22Rv1 (cell line): ENCODE measurements around the gene ABI3BP.
"Not testable (repeated sequence)": the region's sequence is repeated elsewhere in the genome, so short reads cannot be mapped to it uniquely, and the experiment has no call there.

ENCODE experiments used
- H3K27ac ChIP-seq: fragments of 450-650 bp; 2 replicates; pipeline ENCODE4 v1.5.1; 2017
- ZFX ChIP-seq: fragments of 450-650 bp; IDR thresholded peaks from 2 replicates; pipeline ENCODE4 v1.6.1; 2017; ENCODE audit warnings: antibody characterized with exemption, borderline replicate concordance
- TF ChIP-seq, protein P1 (sequence below): fragments of 450-650 bp; IDR thresholded peaks from 2 replicates; pipeline ENCODE4 v1.5.1; 2017; ENCODE audit warnings: mild to moderate bottlenecking

Gene ABI3BP

DNA sequence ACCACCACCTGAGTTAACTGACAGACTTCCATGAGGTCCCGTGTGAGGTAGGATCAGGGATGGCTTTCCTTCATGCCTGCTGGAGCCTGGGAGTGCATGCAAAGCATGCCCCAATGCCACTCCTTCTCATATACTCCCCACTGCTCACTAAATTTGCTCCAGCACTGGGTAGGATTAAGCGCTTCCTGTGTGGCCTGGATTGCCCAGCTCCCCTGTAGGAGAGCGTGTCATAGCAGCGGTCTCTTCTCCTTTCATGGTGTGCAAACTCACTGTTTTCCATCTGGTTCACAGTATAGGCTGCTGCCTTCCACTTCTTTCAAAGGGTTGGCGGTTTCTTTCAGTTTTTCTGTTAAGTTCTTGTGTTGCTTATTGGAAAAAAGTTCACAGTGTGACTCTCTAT lies 34.1 kb upstream of the ABI3BP start:
- TF ChIP-seq, protein P1, sequence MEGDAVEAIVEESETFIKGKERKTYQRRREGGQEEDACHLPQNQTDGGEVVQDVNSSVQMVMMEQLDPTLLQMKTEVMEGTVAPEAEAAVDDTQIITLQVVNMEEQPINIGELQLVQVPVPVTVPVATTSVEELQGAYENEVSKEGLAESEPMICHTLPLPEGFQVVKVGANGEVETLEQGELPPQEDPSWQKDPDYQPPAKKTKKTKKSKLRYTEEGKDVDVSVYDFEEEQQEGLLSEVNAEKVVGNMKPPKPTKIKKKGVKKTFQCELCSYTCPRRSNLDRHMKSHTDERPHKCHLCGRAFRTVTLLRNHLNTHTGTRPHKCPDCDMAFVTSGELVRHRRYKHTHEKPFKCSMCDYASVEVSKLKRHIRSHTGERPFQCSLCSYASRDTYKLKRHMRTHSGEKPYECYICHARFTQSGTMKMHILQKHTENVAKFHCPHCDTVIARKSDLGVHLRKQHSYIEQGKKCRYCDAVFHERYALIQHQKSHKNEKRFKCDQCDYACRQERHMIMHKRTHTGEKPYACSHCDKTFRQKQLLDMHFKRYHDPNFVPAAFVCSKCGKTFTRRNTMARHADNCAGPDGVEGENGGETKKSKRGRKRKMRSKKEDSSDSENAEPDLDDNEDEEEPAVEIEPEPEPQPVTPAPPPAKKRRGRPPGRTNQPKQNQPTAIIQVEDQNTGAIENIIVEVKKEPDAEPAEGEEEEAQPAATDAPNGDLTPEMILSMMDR: no peak
- no peak for TF ChIP-seq ZFX
- H3K27ac ChIP-seq: no peak overlapping the region

DNA sequence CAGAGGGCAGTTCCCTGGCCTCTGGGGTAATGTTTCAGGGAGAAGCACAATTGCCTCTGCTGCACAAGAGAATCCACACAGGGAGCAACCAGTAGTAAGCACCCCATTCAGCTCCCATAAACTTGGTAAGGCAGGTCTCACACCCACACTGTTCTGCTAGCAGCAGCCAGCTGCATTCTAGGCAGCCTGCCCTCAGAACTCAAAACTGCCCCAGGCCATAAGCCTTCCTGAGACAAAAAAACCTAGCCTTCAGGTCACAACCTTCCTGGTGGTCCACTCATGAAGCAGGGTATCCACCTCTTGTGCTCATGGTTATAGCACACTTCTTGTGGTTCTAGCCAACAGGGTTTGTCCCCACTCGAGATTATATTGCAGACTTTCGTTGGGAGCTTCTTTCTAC lies 33.7 kb upstream of the ABI3BP start:
- no peak for TF ChIP-seq ZFX
- TF ChIP-seq, protein P1: no peak
- no peak overlapping the region for H3K27ac ChIP-seq

DNA sequence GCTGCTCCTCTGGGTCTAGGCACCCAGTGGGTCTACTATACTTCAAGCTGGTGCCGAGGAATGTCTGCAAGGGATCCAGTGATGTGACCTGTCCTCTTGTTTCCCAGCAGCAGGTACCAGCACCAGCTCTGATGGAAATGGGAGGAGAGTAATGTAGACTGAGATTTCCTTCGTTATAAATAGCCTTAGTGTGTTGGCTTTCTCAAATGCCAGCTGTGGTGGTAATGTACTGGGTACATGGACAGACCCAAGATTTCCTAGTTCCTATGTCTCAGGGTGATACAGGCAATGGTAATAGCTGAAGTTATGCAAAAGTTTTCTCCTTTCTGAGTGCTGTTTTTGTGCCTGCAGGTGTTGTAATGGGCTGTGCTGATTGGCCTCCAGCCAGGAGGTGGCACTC lies 33.0 kb upstream of the ABI3BP start:
- TF ChIP-seq ZFX: no peak
- TF ChIP-seq, protein P1: no peak

DNA sequence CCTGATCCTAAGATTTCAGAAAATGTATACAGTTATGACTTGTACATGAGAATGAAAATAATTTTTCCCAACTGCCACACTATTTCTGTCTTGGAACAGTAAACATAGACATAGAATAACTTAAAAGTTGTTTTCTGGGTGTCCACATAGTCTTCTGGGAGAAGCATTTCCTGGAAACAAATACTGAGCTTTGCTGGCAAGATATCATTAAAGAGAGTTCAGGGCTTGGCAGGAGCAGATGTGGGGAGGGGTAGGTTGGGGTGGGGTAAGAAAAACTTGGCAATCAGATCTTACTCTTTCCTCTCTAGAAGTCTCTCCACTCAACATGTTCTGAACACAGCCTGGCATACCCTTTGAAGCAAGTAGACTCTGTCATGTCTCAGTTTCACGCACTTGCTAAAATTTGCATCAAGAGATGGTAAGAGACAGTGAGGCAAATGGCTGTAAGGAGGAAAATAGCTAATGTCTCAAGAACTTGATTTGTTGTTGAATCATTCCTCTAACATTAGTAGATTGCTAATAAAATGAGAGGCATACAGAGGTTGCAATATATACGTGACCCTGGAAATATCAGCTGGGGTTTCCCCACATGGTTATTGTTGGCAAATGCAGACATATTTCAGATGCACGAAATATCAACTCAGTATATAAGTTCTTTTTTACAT lies 27.3 kb upstream of the ABI3BP start:
- no peak overlapping the region for H3K27ac ChIP-seq
- TF ChIP-seq, protein P1: no peak
- TF ChIP-seq ZFX: no peak

More for the DNA sequence above, 33.0 kb upstream of the ABI3BP start:
- H3K27ac ChIP-seq: no peak overlapping the region

DNA sequence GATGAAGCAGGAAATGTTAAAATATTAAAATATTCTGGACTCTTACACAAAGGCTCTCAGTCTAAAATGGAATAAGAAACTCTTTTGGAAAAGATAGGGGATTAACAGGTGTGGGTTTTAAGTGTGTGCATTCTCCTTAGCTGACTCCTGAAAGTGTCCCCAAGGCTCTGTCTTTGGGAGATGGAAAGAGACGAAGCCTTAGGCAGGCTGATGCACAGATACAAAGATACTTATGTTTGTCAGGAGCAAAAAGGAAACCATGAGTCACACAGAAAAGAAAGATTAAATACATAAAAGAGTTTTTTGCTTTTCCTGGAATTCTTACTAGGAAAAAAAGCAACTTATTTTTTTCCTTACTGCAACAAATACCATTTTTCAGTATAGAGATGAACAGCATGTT lies 23.8 kb upstream of the ABI3BP start:
- no peak overlapping the region for H3K27ac ChIP-seq

DNA sequence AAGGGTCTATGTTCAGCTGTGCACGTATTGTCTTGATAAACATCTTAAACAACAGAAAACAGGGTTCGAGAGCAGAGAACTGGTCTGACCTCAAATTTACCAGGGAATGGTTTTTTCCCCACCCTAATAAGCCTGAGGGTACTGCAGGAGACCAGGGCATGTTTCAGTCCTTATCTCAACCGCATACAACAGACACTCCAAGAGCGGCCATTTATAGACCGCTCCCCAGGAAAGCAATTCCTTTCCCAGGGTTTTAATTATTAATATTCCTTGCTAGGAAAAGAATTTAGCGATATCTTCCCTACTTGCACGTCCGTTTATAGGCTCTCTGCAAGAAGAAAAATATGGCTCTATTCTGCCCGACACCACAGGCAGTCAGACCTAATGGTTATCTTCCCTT lies 19.1 kb upstream of the ABI3BP start:
- not testable (repeated sequence) for H3K27ac ChIP-seq

More for the DNA sequence above, 23.8 kb upstream of the ABI3BP start:
- TF ChIP-seq ZFX: no peak
- TF ChIP-seq, protein P1: no peak

DNA sequence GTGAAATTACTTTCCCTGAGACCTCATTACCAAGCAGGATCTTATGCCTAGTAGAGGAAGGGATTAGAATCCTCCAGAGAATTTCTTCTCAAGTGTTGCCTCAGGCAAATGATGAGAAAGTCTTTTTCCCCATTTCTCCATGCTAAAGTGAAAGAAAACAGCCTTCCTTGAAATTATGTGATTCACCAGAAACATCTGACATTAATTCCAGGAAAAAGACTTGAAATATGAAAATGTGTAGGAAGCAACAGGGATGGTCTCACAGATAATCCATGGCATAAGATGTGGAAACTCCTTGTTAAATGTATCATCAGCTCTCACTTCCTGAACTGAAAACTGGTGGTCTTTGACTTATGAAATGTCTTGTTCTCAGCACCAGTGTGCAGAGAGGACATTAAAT lies 17.9 kb upstream of the ABI3BP start:
- TF ChIP-seq, protein P1: no peak
- TF ChIP-seq ZFX: no peak
- no peak overlapping the region for H3K27ac ChIP-seq

DNA sequence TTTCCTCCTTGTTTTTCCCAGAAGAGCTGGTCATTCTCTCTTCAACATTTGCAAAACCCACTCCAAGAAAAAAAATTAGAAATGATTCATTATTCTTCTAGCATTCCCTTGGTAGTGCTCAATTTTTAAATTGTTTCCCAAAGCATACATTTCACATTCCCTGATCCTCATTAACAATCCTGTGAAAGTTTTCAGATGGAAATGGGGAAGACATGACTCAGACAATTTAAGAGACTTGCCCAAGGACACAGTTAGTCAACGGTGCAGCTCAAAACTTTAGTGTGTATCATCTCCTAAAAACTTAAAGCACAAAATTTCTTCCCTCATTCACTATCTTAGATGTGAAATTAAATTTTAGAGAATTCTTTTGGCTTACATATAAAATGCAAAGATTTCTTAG lies 17.1 kb upstream of the ABI3BP start:
- TF ChIP-seq ZFX: no peak
- TF ChIP-seq, protein P1: no peak
- H3K27ac ChIP-seq: no peak overlapping the region
